NCI-H510A (cell line): ENCODE results near the gene GASK1A.

ENCODE experiments used
- DNase-seq: peaks from one replicate; lab custom pipeline; 2025; lab: John Stamatoyannopoulos, UW

GASK1A gene

GRCh38 chr3:42983927-42984326, 4.8 kb downstream of the GASK1A start:
- no peak for DNase-seq

- DNase-seq: no peak
Observed at GRCh38 chr3:42984701-42985100, 5.6 kb downstream of the GASK1A start.

GRCh38 chr3:42988097-42988496, 9.0 kb downstream of the GASK1A start:
- DNase-seq: no peak

GRCh38 chr3:42988566-42988965, 9.5 kb downstream of the GASK1A start:
- DNase-seq: no peak

- no peak for DNase-seq
Observed at GRCh38 chr3:42991341-42992315, 12.5 kb downstream of the GASK1A start.

- DNase-seq: no peak
Observed at GRCh38 chr3:42994595-42994994, 15.5 kb downstream of the GASK1A start.

- no peak for DNase-seq
Observed at GRCh38 chr3:42996021-42996420, 16.9 kb downstream of the GASK1A start.

GRCh38 chr3:42996633-42997075, 17.5 kb downstream of the GASK1A start:
- DNase-seq: no peak

GRCh38 chr3:42999212-42999611, 20.1 kb downstream of the GASK1A start:
- no peak for DNase-seq

- DNase-seq: no peak
Observed at GRCh38 chr3:42999632-43000031, 20.5 kb downstream of the GASK1A start.

- DNase-seq: no peak
Observed at GRCh38 chr3:43000387-43000786, 21.3 kb downstream of the GASK1A start.

- no peak for DNase-seq
Observed at GRCh38 chr3:43001094-43001553, 22.0 kb downstream of the GASK1A start.

- no peak for DNase-seq
Observed at GRCh38 chr3:43001556-43002121, 22.5 kb downstream of the GASK1A start.

- DNase-seq: no peak
Observed at GRCh38 chr3:43004282-43004681, 25.2 kb downstream of the GASK1A start.

- no peak for DNase-seq
Observed at GRCh38 chr3:43005253-43005652, 26.1 kb downstream of the GASK1A start.

GRCh38 chr3:43005981-43006380, 26.9 kb downstream of the GASK1A start:
- DNase-seq: no peak

GRCh38 chr3:43006825-43007224, 27.7 kb downstream of the GASK1A start:
- no peak for DNase-seq

- no peak for DNase-seq
Observed at GRCh38 chr3:43009547-43009946, 30.4 kb downstream of the GASK1A start.

- no peak for DNase-seq
Observed at GRCh38 chr3:43010638-43011037, 31.5 kb downstream of the GASK1A start.

- no peak for DNase-seq
Observed at GRCh38 chr3:43011638-43012037, 32.5 kb downstream of the GASK1A start.

- no peak for DNase-seq
Observed at GRCh38 chr3:43012174-43012573, 33.1 kb downstream of the GASK1A start.

- no peak for DNase-seq
Observed at GRCh38 chr3:43013256-43013655, 34.1 kb downstream of the GASK1A start.

GRCh38 chr3:43013743-43014155, 34.6 kb downstream of the GASK1A start:
- no peak for DNase-seq
